Esophagus squamous epithelium (tissue), 5 donors: ENCODE data around the gene KANK4. TPM values are rescaled to one million over a fixed set of nuclear protein-coding genes. Genes with fewer than 3 reads are reported as not detected.

Source experiments
- DNase-seq: peaks from one replicate; lab custom pipeline; 2025; lab: John Stamatoyannopoulos, UW
- H3K27ac ChIP-seq, 4 donors: fragments of 200-600 bp; sonication (generic); one replicate each; pipeline ENCODE4 v1.5.1; 2016 to 2019; ENCODE audit warnings: mild to moderate bottlenecking in 1 of 4
- H3K27me3 ChIP-seq, 4 donors: fragments of 200-600 bp; sonication (generic); 1 replicate in 3 of 4; 2 replicates in 1 of 4; pipeline versions ENCODE4 v1.5.1 to v1.6.0; 2017 to 2021; ENCODE audit warnings: antibody characterized with exemption in 1 of 4
- H3K36me3 ChIP-seq, 3 donors: fragments of 200-600 bp; sonication (generic); one replicate each; pipeline ENCODE4 v1.5.1; 2016 to 2019
- H3K4me1 ChIP-seq, 3 donors: fragments of 200-600 bp; sonication (generic); one replicate each; pipeline ENCODE4 v1.5.1; 2017 to 2019
- H3K4me3 ChIP-seq, 4 donors: fragments of 200-600 bp; sonication (generic); 1 replicate in 3 of 4; 2 replicates in 1 of 4; pipeline ENCODE4 v1.5.1; 2016 to 2019; ENCODE audit warnings: mild to moderate bottlenecking in 2 of 4, moderate library complexity in 1 of 4
- H3K9me3 ChIP-seq, 3 donors: fragments of 200-600 bp; sonication (generic); one replicate each; pipeline ENCODE4 v1.5.1; 2016 to 2019
- POLR2A ChIP-seq, 4 donors: fragments of 450-650 bp; IDR thresholded peaks; one replicate each; pipeline ENCODE4 v1.6.1; 2017; ENCODE audit warnings: antibody characterized with exemption in 4 of 4, mild to moderate bottlenecking in 4 of 4, moderate library complexity in 3 of 4
- WGBS, 2 donors: methylation state at CpG; one replicate each; pipeline ENCODE4 v1.1.5; 2018; 5-methylcytosine and 5-hydroxymethylcytosine counted together
- intact Hi-C: fragments of 100-400 bp; cut with DNase I; formaldehyde crosslinking; loops from one replicate; pipeline ENCODE4 v1.15.0; 2022
- total RNA-seq, 4 donors: library from RNA; depleted of rRNA; stranded (reverse); fragments of >200 nt; gene quantifications; one replicate each; pipeline ENCODE4 v1.1.0, GENCODE V29; 2016
- TF ChIP-seq, protein P1 (sequence below), 6 experiments: fragments of 450-650 bp in 4 of 6; fragments of 200-600 bp in 2 of 6; sonication (generic) in 2 of 6; IDR thresholded peaks; one replicate each; pipeline ENCODE4 v1.5.1; 2016 to 2019; ENCODE audit warnings: antibody characterized with exemption in 6 of 6, mild to moderate bottlenecking in 4 of 6, moderate library complexity in 4 of 6
- donor health status: DM: yes; HTN: yes; CAD: no.

The KANK4 gene
- total RNA-seq, 4 donors from 2014 or later, result 0.19 TPM; not detected in 3

DNA sequence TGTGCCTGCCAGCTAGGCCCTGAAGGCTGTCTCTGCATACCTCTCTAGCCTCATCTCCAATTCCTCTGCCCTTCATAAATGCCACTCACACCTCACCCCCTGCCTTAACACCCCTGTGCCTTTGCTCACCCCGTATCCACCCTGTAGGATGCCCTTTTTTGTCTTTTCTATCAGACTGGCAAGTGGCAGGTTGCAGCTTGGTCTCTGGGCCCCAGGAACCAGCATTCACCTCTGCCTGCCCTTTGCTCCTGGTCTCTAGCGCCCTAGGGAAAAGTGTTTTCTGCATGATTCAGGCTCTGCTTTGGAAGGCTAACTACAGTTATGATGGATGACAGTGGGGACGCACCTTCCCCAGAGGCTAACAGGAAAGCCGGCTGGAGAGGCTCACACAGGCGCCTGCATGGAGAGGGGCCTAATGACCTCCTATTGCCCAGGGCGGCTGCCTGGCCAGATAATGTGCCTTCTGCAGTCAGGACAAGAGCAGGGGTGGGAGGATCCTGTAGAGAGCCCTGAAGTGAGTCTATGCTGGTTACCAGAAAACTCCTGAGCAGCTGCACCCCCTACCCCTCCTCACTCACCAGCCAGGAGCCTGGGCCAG is 11.2 kb downstream of the KANK4 start:
- 29 to 46% methylated on average over 1 to 6 of the region's 6 CpGs for WGBS, 2 donors

DNA sequence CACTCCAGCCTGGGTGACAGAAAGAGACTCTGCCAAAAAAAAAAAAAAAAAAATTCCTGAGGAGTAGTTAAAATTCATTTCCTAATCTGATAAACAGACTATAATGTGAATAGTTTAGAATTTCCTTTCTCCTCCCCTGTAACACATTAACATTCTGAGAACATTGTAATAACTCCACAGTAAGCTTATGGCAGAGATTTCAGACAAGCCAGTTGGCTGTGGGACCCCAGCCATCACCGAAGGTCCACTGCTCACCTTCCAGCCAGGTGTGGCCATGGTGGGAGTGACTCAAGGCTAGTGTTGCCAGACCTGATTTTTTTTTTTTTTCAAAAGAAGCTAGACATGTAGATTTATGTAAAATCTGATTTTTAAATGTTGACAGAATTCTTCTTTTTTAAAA is 11.8 kb downstream of the KANK4 start:
- TF ChIP-seq POLR2A (IDR thresholded peaks at IDR 0.05), result no peak
- TF ChIP-seq, protein P1, sequence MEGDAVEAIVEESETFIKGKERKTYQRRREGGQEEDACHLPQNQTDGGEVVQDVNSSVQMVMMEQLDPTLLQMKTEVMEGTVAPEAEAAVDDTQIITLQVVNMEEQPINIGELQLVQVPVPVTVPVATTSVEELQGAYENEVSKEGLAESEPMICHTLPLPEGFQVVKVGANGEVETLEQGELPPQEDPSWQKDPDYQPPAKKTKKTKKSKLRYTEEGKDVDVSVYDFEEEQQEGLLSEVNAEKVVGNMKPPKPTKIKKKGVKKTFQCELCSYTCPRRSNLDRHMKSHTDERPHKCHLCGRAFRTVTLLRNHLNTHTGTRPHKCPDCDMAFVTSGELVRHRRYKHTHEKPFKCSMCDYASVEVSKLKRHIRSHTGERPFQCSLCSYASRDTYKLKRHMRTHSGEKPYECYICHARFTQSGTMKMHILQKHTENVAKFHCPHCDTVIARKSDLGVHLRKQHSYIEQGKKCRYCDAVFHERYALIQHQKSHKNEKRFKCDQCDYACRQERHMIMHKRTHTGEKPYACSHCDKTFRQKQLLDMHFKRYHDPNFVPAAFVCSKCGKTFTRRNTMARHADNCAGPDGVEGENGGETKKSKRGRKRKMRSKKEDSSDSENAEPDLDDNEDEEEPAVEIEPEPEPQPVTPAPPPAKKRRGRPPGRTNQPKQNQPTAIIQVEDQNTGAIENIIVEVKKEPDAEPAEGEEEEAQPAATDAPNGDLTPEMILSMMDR (IDR thresholded peaks at IDR 0.05), result no peak
- Histone ChIP-seq H3K4me1 (peaks cover 5 to 7% (median 6%) of the 10 kb centered on the region in 3 donors), H3K4me3 (no peak overlapping the region), H3K27me3 (peaks cover 0 to 35% (median 2%) of the 10 kb centered on the region in 4 donors), H3K36me3 (no peaks in the 10 kb centered on the region), H3K27ac (no peak overlapping the region), H3K9me3 (no peaks in the 10 kb centered on the region)
- intact Hi-C loops, result no loop called here
- 47% methylated on average over 1 of the region's 1 CpG for WGBS, 2 donors
- no peak for DNase-seq

More for the DNA sequence above, 11.2 kb downstream of the KANK4 start:
- H3K36me3 ChIP-seq, result no peaks in the 10 kb centered on the region
- no peak overlapping the region for H3K4me3 ChIP-seq
- no peak for DNase-seq
- intact Hi-C loops, result no loop called here
- no peak overlapping the region for H3K27ac ChIP-seq
- peaks cover 0 to 31% (median 2%) of the 10 kb centered on the region in 4 donors for H3K27me3 ChIP-seq
- H3K9me3 ChIP-seq, result no peaks in the 10 kb centered on the region
- H3K4me1 ChIP-seq, result peaks cover 5 to 7% (median 6%) of the 10 kb centered on the region in 3 donors
- TF ChIP-seq, protein P1 (IDR thresholded peaks at IDR 0.05), result no peak
- no peak for TF ChIP-seq POLR2A (IDR thresholded peaks at IDR 0.05)

DNA sequence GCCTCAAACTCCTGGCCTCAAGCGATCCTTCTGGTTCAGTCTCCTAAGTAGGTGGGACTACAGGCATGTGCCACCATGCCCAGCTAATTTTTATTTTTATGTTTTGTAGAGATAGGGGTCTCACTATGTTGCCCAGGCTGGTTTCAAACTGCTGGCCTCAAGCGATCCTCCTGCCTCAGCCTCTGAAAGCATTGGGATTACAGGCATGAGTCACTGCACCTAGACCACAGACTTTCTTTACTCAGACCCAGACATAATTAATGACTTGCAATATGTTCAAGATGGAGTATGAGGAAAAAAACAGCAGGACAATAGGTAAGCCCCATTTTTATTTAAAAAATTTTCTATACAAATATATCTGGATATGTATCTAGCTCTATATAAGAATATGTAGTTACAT is 13.2 kb downstream of the KANK4 start:
- 76 to 93% methylated on average over 2 of the region's 2 CpGs for WGBS, 2 donors
- TF ChIP-seq, protein P1 (IDR thresholded peaks at IDR 0.05), result no peak
- TF ChIP-seq POLR2A (IDR thresholded peaks at IDR 0.05), result no peak
- Histone ChIP-seq H3K27me3 (peaks cover 0 to 40% (median 2%) of the 10 kb centered on the region in 4 donors), H3K36me3 (no peaks in the 10 kb centered on the region), H3K4me3 (no peak overlapping the region), H3K27ac (no peak overlapping the region), H3K9me3 (no peaks in the 10 kb centered on the region), H3K4me1 (peaks cover 5 to 7% (median 6%) of the 10 kb centered on the region in 3 donors)
- intact Hi-C loops, result no loop called here
- no peak for DNase-seq

DNA sequence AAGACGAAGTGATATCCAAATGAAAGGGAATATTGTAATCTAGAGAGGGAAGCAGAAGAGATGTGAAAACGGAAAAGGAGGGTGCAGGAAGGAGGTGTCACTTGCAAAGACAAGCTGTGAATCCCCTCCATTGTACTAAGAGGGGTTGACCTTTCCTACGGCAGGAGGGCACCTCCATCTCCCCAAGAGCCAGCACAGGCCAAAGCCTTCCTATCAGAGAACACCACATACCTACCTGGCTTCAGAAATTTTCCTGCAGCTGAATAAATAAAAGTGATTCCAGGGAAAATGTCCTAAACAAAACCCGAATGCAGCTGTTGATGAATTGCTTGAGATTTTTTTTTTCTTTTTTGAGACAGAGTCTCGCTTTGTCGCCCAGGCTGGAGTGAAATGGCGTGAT is 14.3 kb downstream of the KANK4 start:
- no peak for DNase-seq
- 74 to 76% methylated on average over 7 of the region's 7 CpGs for WGBS, 2 donors
- Histone ChIP-seq H3K27me3 (peaks cover 0 to 32% (median 2%) of the 10 kb centered on the region in 4 donors), H3K4me1 (peaks cover 5 to 7% (median 6%) of the 10 kb centered on the region in 3 donors), H3K4me3 (no peak overlapping the region), H3K36me3 (no peaks in the 10 kb centered on the region), H3K27ac (no peak overlapping the region), H3K9me3 (no peaks in the 10 kb centered on the region)
- TF ChIP-seq, protein P1 (IDR thresholded peaks at IDR 0.05), result no peak
- no peak for TF ChIP-seq POLR2A (IDR thresholded peaks at IDR 0.05)
- intact Hi-C loops, result no loop called here

DNA sequence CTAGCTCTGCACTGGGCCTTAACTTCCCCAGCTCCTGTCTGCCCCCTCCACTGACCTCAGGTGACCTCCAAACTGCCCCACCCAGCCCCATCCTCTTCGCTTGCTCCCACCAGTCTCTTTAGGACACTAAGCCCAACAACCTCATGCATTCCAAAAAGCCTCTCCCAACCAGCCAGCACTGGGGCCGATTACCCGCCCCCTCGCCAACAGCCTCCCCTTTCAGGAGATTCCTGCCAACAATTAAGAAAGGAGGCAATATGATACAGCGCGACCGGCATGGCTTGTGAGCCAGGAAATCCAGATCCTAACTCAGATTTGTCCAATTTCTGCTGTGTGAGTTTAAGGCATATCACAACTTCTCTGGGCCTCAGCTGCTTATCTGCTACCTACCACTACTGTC is 14.7 kb downstream of the KANK4 start:
- WGBS, 2 donors, result 83 to 93% methylated on average over 6 to 7 of the region's 7 CpGs
- DNase-seq, result no peak
- no peaks in the 10 kb centered on the region for H3K36me3 ChIP-seq
- intact Hi-C loops, result no loop called here
- no peak overlapping the region for H3K4me3 ChIP-seq
- no peak for TF ChIP-seq POLR2A (IDR thresholded peaks at IDR 0.05)
- no peaks in the 10 kb centered on the region for H3K9me3 ChIP-seq
- peaks cover 2 to 10% (median 7%) of the 10 kb centered on the region in 3 donors for H3K4me1 ChIP-seq
- peaks cover 0 to 28% (median 2%) of the 10 kb centered on the region in 4 donors for H3K27me3 ChIP-seq
- no peak overlapping the region for H3K27ac ChIP-seq
